HG03097 (cell line): ENCODE data around the gene MOB3B.
A peak's percentile ranks its signal among the peaks of the same experiment; 100 is the strongest.

Experiments
- ATAC-seq: cut with Tn5 transposase; IDR thresholded peaks from one replicate; pipeline ENCODE4 v1.9.1; 2021; ENCODE audit not compliant: unreplicated experiment, low FRiP score

MOB3B gene

DNA sequence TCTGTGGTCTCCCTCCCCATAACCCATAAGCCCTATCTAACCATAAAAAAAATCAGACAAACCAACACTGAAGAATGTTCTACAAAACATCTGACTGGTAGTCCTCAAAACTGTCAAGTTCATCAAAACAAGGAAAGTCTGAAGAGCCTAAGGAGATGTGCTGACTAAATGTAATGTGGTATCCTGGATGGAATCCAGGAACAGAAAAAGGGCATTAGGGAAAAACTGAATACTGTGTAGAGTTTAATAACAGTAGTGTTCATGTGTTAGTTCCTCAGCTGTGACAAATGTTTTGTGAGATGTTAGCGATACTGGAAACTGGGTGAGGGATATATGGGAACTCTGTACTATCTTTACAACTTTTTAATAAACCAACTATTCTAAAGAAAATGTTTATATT, 157.0 kb downstream of the MOB3B start:
- no peak for ATAC-seq

- no peak for ATAC-seq
Observed at GRCh38 chr9:27371382-27371781, 158.2 kb downstream of the MOB3B start.

- no peak for ATAC-seq
Observed at GRCh38 chr9:27369591-27369990, 160.0 kb downstream of the MOB3B start.

- ATAC-seq: no peak
Observed at GRCh38 chr9:27368316-27368985, 161.2 kb downstream of the MOB3B start.

- no peak for ATAC-seq
Observed at GRCh38 chr9:27367921-27368315, 161.7 kb downstream of the MOB3B start.

DNA sequence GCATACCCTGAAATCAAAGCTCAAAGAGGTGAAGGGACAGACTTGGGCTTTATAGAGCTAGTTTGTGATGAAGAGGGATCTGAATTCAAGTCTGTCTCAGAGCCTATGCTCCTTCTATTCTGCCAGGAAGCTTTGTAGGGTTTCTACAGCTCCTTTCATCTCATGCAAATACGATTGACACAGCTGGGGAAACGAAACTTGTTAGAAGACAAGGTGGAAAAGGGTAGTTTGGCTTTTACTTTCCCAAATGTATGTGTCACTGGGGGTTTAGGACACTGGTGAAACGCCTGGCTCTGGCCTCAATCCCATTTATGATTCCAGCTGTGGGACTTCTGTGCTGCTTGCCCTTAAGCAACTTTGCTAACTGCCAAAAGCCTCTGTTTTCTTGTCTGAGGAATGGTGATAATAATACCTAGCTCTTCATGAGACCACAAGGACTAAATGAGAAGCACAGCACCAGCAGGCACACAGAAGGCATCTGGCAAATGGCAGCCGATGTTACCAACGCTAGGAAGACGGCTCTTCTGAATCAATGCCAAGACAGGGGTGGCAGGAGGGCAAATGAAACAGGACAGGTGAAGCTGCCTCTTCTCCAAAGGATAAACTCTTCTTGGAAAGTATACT, 162.3 kb downstream of the MOB3B start:
- ATAC-seq: peak; percentile 74

- ATAC-seq: peak; percentile 76
Observed at GRCh38 chr9:27365707-27366376, 163.8 kb downstream of the MOB3B start.

DNA sequence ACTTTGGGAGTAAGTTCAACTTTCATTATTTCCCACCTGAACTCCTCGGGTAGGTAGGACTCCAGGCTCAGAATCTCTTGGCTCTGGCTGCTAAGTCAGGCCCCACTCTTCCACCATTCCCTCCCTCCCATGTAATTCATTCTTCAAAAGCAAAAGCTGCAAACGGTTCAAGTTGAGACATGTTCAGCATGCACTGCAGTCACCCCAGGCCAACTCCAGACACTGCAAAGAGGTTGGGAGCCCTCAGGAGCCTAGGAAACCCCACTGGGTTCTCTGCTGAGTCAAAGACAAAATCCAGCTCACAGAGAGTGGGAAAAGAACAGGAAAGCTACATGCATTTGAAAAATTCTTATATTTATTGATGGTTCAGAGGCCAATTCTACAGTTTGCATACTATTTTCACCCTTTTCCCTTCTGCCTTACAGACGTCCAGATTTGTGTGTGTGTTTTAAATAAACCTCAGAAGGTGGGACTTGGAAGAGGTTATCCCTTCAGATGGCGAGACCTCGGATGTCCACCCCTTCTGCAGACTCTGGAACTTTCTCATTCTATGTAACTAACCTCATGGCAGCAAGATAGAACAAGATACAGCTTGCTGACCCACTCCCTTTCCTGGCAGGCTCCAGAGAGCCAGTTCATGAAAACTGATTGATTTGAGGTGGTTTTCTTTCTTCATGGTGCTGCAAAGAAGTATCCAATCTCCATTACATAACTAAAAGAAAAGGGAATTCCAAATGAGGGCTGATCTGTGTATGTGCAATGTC, 167.0 kb downstream of the MOB3B start:
- no peak for ATAC-seq

DNA sequence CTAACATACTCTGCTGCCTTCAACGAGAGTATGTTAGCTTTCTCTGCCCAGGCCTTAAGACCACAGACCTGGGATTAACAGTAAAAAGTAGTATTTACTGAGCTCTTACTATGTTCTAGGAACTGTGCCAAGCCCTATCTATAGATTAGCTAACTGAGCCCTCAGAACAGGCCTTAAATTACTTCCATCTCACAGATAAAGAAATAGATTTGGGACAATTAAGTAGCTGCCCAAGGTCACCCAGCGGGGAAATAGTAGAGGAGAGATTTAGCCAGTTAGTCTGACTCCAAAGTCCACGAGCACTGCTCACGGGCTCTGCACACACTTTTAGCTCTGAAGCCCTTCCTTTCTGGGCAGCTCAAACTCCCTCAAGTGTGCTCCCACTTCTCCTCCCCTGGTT, 168.1 kb downstream of the MOB3B start:
- no peak for ATAC-seq

GRCh38 chr9:27359763-27360162, 169.9 kb downstream of the MOB3B start:
- no peak for ATAC-seq

- ATAC-seq: no peak
Observed at GRCh38 chr9:27358007-27358406, 171.6 kb downstream of the MOB3B start.

GRCh38 chr9:27356446-27356845, 173.2 kb downstream of the MOB3B start:
- ATAC-seq: no peak

- ATAC-seq: no peak
Observed at GRCh38 chr9:27355166-27355565, 174.4 kb downstream of the MOB3B start.

DNA sequence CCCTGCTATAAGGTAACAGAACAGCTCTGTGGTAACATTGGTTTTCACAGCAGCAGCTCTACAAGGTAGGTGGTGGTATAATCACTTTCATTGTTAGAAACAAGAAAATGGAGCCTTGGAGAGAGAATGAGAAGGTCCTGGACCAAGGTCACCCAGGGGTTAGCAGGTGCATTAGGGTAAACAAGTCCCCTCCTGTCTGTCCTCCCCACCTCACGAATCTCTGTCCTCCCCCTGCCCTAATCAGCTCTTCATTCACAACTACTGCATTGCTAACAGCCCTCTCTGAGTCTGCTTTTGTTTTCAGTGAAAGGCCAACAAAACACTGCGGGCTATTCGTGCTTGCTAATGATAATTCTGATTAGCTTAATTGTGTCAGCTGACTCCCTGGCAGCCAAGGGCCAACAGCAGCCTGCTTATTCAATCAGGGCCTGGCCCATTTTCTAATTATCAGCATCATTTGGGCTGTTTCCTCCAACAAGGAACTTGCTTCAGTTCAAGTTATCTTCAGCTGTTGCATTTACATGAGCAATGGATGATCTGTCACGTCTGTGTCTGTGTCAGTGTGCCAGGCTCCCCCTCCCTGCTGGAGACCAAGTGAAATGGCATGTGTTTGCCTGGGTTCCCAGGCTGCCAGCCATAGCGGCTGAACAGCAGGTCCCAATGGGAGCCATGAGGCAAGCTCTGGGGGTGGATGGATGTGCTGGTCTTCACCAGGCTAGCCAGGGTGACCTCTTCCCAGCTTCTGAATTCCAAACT, 176.0 kb downstream of the MOB3B start:
- peak; percentile 91 for ATAC-seq

DNA sequence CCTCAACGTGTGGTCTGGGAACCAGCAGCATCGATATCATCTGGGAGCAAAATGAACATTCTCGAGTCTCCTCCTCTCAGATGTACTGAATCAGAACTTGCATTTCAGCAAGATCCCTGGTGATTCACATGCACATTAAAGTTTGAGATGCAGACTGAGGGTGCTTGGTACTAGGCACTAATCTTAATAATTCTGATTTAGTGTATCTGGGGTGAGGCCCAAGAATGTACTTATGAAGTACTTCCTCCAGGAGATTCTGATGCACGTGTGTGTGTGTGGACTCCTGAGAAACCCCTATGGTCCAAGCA, 176.5 kb downstream of the MOB3B start:
- no peak for ATAC-seq

- ATAC-seq: no peak
Observed at GRCh38 chr9:27352457-27353165, 177.0 kb downstream of the MOB3B start.

GRCh38 chr9:27351438-27351837, 178.2 kb downstream of the MOB3B start:
- no peak for ATAC-seq

GRCh38 chr9:27350382-27350976, 179.1 kb downstream of the MOB3B start:
- no peak for ATAC-seq

DNA sequence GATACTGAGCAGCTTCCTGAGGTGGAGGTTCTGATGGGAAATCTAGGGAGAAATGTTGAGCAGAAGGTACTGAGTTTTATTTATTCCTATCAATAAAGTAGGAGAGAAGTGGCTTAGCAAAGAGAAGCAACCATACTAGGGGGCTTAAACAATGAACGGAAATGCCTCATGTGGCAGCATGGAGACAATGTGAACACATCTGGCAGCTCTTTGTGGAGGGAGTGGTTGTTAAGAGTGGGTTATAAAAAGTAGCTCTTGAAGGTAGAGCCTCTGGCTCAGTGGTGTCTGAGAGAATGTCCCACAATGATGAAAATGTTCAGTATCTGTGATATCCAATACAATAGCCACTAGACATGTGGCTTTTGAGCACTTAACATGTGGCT, 179.9 kb downstream of the MOB3B start:
- no peak for ATAC-seq
